Skeletal muscle cell (primary cell): Measurements from ENCODE around the gene CACNB3.
"Not testable (repeated sequence)": the region's sequence is repeated elsewhere in the genome, so short reads cannot be mapped to it uniquely, and the experiment has no call there.

Experiments used
- DNase-seq: peaks from one replicate; pipeline ENCODE4 v3.0.0-alpha.2; 2010; ENCODE audit warnings: low read depth
- H3K4me3 ChIP-seq: 2 replicates; pipeline ENCODE4 v1.5.1; 2011; ENCODE audit warnings: low read depth, mild to moderate bottlenecking, control low read depth, low read length, moderate library complexity

The CACNB3 gene

GRCh38 chr12:48842021-48842420 is 23.7 kb downstream of the CACNB3 start:
- not testable (repeated sequence) for DNase-seq

DNA sequence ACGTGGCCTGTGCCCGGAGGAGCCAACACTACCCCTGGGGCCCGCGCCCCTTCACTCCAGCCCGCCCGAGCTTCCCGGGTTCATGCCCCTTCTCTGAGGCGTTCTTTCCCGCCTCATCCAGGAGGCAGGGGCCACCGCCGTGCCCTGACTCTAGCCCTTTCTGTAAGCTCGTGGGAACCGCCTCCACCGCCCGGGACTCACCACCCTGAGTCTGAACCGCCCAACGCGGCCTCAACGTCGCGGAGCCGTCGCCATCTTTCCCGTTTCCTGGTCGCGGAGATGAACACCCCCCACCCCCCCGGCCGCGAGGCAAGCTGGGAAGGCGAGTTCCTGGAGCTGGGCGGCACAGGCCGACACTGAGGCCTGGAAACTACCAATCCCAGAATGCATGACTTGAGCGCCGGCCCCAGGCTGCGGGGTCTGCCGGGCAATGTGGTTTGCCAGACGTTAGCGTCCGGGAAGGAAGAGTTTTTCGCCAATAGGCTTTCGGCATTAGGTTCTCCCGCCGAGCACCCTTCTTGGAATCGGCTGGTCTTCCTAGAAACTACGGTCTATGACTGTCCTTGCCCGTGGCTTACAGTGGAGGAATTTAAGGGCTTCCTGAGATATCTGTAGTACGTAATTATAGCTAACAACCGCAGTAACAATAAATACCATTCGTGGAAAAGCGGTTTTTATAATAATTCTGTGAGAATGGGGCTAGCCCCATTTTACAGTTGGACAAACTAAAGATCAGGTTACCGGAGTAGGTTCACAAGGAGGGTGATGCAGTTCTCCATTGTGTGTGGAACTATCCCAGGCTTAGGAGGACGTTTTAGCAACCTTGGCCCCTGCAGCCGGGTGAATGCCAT is 33.8 kb downstream of the CACNB3 start, which contains the start of gene DDX23:
Gene DDX23, minus strand, starts transcription at position 281 of the 851 bp plus-strand sequence. CDS start 6,381 bp downstream, outside the sequence.
- DNase-seq: peak; percentile 91
- H3K4me3 ChIP-seq: peak within 1 kb of the TSS; percentile 91

More at GRCh38 chr12:48842021-48842420, 23.7 kb downstream of the CACNB3 start:
- not testable (repeated sequence) for H3K4me3 ChIP-seq

GRCh38 chr12:48852734-48853688 is 34.7 kb downstream of the CACNB3 start:
- H3K4me3 ChIP-seq: peak overlapping the region; percentile 91
- peak; percentile 45 for DNase-seq

DNA sequence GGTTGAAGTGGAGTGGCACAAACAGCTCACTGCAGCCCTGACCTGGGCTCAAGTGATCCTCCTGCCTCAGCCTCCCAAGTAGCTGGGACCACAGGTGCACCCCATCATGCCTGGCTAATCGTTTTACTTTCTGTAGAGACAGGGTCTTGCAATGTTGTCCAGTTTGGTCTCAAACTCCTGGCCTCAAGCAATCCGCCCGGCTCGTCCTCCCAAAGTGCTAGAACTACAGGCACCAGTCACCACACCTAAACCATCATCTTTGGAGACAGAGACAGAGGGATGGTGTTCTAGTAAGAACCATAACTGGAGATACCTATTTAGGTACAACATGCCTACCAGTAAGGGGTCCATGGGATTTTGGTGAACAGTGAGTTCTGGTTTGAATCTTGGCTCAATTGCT is 36.2 kb downstream of the CACNB3 start:
- DNase-seq: no peak
- no peak overlapping the region for H3K4me3 ChIP-seq

- not testable (repeated sequence) for DNase-seq, H3K4me3 ChIP-seq
Measured at GRCh38 chr12:48854932-48855331, 36.6 kb downstream of the CACNB3 start.

DNA sequence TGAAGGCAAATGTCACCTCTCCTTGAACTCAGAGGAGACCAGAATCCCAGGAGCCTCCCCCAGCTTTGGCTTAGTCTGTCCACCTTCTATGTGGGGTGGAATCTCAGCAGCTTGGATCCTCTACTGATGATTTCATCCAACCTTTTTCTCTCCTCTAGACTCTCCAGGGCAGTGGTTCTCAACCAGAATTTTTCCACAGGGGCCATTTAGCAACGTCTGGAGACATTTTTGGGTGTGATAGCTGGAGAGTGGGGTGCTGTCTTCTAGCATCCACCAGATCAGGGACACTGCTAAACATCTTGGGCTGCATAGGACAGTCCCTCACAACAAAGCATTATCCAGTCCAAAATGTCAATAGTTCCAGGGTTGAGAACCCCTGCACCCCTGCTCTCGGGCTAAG is 38.1 kb downstream of the CACNB3 start:
- H3K4me3 ChIP-seq: no peak overlapping the region
- DNase-seq: no peak

DNA sequence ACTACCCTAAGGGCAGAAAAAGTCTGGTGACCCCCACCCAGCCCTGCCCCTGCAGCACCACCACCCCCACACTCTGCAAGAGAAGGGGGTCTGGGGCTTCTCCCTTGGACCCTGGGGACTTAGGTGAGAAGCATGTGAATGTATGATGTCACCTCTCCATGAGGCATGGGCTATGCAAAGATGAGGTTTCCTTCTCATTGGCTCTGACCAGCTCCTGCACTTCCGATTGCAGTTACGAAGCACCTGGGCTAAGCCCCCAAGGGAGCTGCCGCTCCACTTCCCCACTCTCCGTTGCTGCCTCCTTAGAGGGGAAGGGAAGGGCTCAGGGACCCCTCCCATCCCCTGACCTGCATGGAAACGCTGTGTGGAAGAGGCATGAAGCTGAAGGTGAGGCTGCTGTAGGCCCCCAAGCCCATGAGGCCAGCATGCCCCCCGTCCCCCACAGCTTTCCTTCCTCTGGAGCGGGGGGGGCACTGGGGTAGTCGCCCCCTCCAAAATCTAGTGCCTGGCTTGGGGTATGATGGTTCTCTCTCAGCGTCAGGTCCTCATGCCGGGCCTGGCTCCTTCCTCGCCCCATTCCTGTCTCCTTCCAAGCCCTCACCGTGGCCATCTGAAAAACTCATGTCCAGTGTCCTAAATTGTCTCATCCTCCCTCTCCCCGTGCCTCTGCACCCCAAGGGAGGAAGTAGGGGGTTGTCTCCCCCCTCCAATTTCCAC is 39.1 kb downstream of the CACNB3 start:
- H3K4me3 ChIP-seq: no peak overlapping the region
- no peak for DNase-seq

GRCh38 chr12:48858043-48858442 is 39.7 kb downstream of the CACNB3 start:
- no peak for DNase-seq
- no peak overlapping the region for H3K4me3 ChIP-seq

- no peak overlapping the region for H3K4me3 ChIP-seq
- DNase-seq: no peak
Measured at GRCh38 chr12:48859607-48860006, 41.3 kb downstream of the CACNB3 start.

GRCh38 chr12:48860236-48860635 is 41.9 kb downstream of the CACNB3 start:
- DNase-seq, H3K4me3 ChIP-seq: not testable (repeated sequence)

- no peak overlapping the region for H3K4me3 ChIP-seq
- DNase-seq: no peak
Measured at GRCh38 chr12:48861111-48861510, 42.8 kb downstream of the CACNB3 start.

DNA sequence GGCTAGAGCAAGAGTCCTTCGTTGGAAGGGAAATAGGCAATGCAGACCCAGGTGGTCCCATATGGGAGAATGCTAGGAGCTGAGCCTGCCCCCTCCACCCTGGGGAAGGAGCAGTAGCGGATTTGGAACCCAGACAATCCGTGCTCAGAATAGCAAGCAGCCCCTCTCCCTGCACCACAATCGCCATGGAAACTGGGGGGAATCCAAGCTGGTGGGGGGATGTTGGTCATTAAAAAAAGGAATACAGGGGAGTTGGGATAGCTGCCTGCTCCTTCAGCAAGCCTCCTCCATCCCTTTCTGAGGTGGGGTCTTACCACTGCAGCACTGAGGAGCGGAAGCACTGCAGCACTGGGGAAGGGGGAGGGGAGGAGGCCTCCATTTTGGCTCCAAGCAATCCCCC is 44.5 kb downstream of the CACNB3 start:
- no peak overlapping the region for H3K4me3 ChIP-seq
- DNase-seq: no peak

GRCh38 chr12:48863291-48863690 is 45.0 kb downstream of the CACNB3 start:
- DNase-seq: no peak
- H3K4me3 ChIP-seq: no peak overlapping the region

DNA sequence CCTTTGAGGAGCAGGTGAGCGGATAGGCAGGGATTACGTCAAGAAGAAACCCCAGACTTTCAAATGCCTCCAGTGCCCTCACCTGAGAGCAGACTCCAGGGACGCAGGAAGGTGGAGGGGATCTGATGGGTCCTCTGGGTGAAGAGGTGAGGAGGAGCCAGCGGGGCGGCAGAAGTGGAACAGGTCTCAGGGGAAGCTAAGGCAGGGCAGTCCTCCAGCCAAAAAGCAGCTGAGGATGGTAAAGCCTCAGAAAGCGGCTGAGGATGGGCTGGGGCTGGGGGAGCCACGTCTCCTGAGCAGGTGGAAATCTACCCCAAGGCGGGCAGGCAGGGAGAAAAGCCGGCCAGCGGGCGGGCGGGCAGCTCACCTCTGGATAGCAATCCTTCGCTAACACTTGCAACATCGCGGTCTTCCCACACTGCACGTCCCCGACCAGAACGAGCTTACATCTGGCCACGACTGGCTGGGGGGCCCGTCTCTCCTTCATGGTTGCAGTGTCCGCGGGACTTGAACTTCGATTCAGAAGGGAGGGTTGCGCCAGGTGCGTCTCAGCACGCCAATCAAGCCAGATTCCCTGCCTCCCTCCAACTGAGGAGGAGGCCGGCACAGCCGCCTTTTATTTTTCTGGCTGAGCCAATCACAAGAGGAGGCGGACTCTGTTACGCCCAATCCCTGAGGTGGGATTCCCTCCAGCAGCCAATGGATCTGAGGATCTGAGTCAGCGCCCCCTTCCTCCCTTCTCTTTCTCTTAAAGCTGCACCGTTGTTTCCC is 47.2 kb downstream of the CACNB3 start, which contains the start of gene RND1:
Gene RND1, minus strand, starts transcription at position 590 of the 771 bp plus-strand sequence. Its CDS starts 103 bp downstream, at position 487.
- peak within 1 kb of the TSS; percentile 50 for H3K4me3 ChIP-seq
- peak; percentile 49 for DNase-seq

DNA sequence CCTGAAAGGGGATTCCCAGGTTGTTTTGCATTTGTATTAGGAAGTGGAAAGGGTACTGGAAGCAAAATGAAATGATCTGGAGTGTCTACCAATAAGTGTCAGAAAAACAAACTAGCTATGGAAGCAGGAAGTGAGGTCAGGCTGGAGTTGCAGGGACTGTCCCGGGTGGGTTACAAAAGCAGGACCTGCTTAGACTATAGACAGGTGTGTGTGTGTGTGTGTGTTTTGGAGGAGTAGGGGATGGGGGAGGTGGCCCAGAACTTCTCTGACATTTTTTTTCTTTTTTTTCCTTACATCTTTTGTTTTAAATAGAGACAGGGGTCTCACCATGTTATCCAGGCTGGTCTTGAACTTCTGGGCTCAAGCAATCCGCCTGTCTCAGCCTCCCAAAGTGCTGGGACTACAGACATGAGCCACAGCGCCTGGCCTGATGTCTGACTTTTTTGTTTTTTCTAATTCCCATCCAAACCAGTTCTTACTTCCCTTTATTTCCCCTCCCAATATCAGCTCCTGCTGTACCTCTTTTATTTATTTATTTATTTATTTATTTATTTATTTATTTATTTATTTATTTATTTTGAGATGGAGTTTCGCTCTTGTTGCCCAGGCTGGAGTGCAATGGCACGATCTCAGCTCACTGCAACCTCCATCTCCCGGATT is 47.9 kb downstream of the CACNB3 start:
- H3K4me3 ChIP-seq: peak overlapping the region; percentile 50
- DNase-seq: no peak

GRCh38 chr12:48868451-48868850 is 50.2 kb downstream of the CACNB3 start:
- H3K4me3 ChIP-seq: no peak overlapping the region
- no peak for DNase-seq

- DNase-seq: no peak
- no peak overlapping the region for H3K4me3 ChIP-seq
Measured at GRCh38 chr12:48869191-48869590, 50.9 kb downstream of the CACNB3 start.

DNA sequence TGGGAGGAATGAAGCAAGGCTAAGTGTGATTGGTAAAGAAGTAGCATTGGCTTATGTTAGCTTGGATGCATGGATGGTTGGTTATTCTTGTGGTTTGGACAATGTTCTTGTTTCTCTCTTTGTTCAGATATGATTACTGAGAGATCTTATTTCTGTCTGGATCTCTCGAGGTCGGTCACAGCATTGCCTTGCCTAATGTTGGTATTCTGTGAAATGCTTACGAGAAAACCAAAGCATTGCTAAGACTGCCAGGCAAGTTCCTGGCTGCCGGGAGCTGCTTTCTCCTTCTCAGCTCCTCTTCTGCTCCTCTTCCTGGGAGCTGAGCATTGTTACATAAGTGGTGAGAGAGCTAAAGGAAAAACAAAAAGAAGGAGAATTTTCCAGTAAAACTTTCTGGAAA is 54.8 kb downstream of the CACNB3 start:
- H3K4me3 ChIP-seq: no peak overlapping the region
- no peak for DNase-seq
